Stimulated activated CD4-positive, alpha-beta T cell treated with anti-CD3 and anti-CD28 coated beads, TNF-alpha, amount 100 ng/mL, for 4 hours (primary cell): ENCODE results near the gene IQSEC1.

ENCODE experiments used
- DNase-seq, 3 experiments: peaks; one replicate each; pipeline ENCODE4 v3.0.0-alpha.2; 2020; ENCODE audit warnings: low read depth in 3 of 3

Gene IQSEC1

GRCh38 chr3:12954180-12954579, 119.0 kb downstream of the IQSEC1 start:
- DNase-seq: no peak

- no peak for DNase-seq
Observed at GRCh38 chr3:12953201-12953995, 119.8 kb downstream of the IQSEC1 start.

GRCh38 chr3:12952343-12953200, 120.7 kb downstream of the IQSEC1 start:
- no peak for DNase-seq

- DNase-seq: no peak
Observed at GRCh38 chr3:12948891-12949711, 124.1 kb downstream of the IQSEC1 start.

- DNase-seq: no peak
Observed at GRCh38 chr3:12948371-12948770, 124.9 kb downstream of the IQSEC1 start.

- DNase-seq: no peak
Observed at GRCh38 chr3:12947504-12948369, 125.5 kb downstream of the IQSEC1 start.

GRCh38 chr3:12946649-12947316, 126.4 kb downstream of the IQSEC1 start:
- DNase-seq: no peak

- no peak for DNase-seq
Observed at GRCh38 chr3:12946251-12946648, 127.0 kb downstream of the IQSEC1 start.

- no peak for DNase-seq
Observed at GRCh38 chr3:12944849-12945248, 128.4 kb downstream of the IQSEC1 start.

- DNase-seq: no peak
Observed at GRCh38 chr3:12944413-12944812, 128.8 kb downstream of the IQSEC1 start.

- no peak for DNase-seq
Observed at GRCh38 chr3:12943124-12944021, 129.9 kb downstream of the IQSEC1 start.

- no peak for DNase-seq
Observed at GRCh38 chr3:12941495-12942023, 131.7 kb downstream of the IQSEC1 start.

- DNase-seq: no peak
Observed at GRCh38 chr3:12940854-12941253, 132.4 kb downstream of the IQSEC1 start.

GRCh38 chr3:12939137-12939536, 134.1 kb downstream of the IQSEC1 start:
- no peak for DNase-seq

GRCh38 chr3:12938258-12938711, 134.9 kb downstream of the IQSEC1 start:
- no peak for DNase-seq

- DNase-seq: no peak
Observed at GRCh38 chr3:12935861-12936830, 137.1 kb downstream of the IQSEC1 start.

- DNase-seq: no peak
Observed at GRCh38 chr3:12935023-12935860, 138.0 kb downstream of the IQSEC1 start.
